MM.1S (cell line): ENCODE results near the gene CYFIP1.

Experiments
- DNase-seq: peaks from one replicate; pipeline ENCODE4 v3.0.0-alpha.2; 2015
- H2AFZ ChIP-seq: fragments of 300-600 bp; sonication (generic); 2 replicates; pipeline ENCODE4 v1.6.0; 2016; ENCODE audit warnings: antibody characterized with exemption, low read length
- H3F3A ChIP-seq: fragments of 300-600 bp; sonication (generic); 2 replicates; pipeline ENCODE4 v1.6.1; 2016; ENCODE audit warnings: mild to moderate bottlenecking, antibody characterized with exemption, low read length, moderate library complexity, mixed read lengths; ENCODE audit not compliant: insufficient read depth
- H3K27ac ChIP-seq: fragments of 300-600 bp; sonication (generic); 2 replicates; pipeline ENCODE4 v1.5.1; 2016; ENCODE audit warnings: mild to moderate bottlenecking, low read length
- H3K27me3 ChIP-seq: fragments of 300-600 bp; sonication (generic); replicated peaks from 2 replicates; pipeline ENCODE4 v1.6.0; 2016; ENCODE audit warnings: low read length; ENCODE audit not compliant: insufficient read depth
- H3K36me3 ChIP-seq: fragments of 300-600 bp; sonication (generic); replicated peaks from 2 replicates; pipeline ENCODE4 v1.6.1; 2016; ENCODE audit warnings: mild to moderate bottlenecking, low read length, mixed read lengths; ENCODE audit not compliant: insufficient read depth
- H3K4me1 ChIP-seq: fragments of 300-600 bp; sonication (generic); 2 replicates; pipeline ENCODE4 v1.6.1; 2016; ENCODE audit warnings: low read length, mixed read lengths
- H3K4me2 ChIP-seq: fragments of 300-600 bp; sonication (generic); 2 replicates; pipeline ENCODE4 v1.6.0; 2016; ENCODE audit warnings: low read depth, low read length
- H3K4me3 ChIP-seq: fragments of 300-600 bp; sonication (generic); 2 replicates; pipeline ENCODE4 v1.5.1; 2016; ENCODE audit warnings: low read length, mixed read lengths
- H3K79me2 ChIP-seq: fragments of 300-600 bp; sonication (generic); 2 replicates; pipeline ENCODE4 v1.6.1; 2016; ENCODE audit warnings: mixed run types, low read length, mixed read lengths
- H3K9ac ChIP-seq: fragments of 300-600 bp; sonication (generic); 2 replicates; pipeline ENCODE4 v1.6.1; 2016; ENCODE audit warnings: low read length, mixed read lengths
- H3K9me2 ChIP-seq: fragments of 300-600 bp; sonication (generic); replicated peaks from 2 replicates; pipeline ENCODE4 v1.6.1; 2016; ENCODE audit warnings: mild to moderate bottlenecking, low read length, mixed read lengths; ENCODE audit not compliant: insufficient read depth
- H3K9me3 ChIP-seq: fragments of 300-600 bp; sonication (generic); replicated peaks from 2 replicates; pipeline ENCODE4 v1.6.1; 2016; ENCODE audit warnings: mild to moderate bottlenecking, low read length, mixed read lengths; ENCODE audit not compliant: insufficient read depth
- H4K20me1 ChIP-seq: fragments of 300-600 bp; sonication (generic); 2 replicates; pipeline ENCODE4 v1.6.1; 2016; ENCODE audit warnings: mild to moderate bottlenecking, low read length, moderate library complexity, mixed read lengths; ENCODE audit not compliant: insufficient read depth
- EZH2 ChIP-seq: fragments of 300-600 bp; sonication (generic); optimal IDR thresholded peaks from 2 replicates; pipeline ENCODE3; 2017; ENCODE audit warnings: low read depth, mild to moderate bottlenecking, antibody characterized with exemption, low read length, mixed read lengths
- EZH2phosphoT487 ChIP-seq: fragments of 300-600 bp; sonication (generic); IDR thresholded peaks from 2 replicates; pipeline ENCODE4 v1.6.1; 2018; ENCODE audit warnings: antibody characterized with exemption, low read length
- TF ChIP-seq, protein P1 (sequence below): fragments of 300-600 bp; sonication (generic); IDR thresholded peaks from 2 replicates; pipeline ENCODE4 v1.5.1; 2016; ENCODE audit warnings: antibody characterized with exemption, low read length, mixed read lengths

Gene CYFIP1

DNA sequence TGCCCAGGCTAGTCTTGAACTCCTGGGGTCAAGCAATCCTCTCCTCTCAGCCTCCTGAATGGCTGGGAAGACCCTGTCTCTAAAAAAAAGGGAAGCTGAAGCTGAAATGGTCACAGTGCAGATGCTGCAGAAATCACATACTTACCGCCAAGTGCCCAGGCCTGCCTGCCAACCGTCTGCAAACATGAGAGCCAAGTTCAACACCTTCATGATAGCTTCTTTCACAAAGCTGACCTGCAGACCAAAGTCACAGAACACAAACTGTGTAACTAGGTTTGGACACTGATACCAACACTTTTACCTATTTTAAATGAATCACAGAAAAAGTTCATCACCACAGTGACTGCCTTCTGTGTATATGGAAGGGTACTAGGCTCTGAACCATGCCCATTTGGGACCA is 22.8 kb upstream of the CYFIP1 start:
- Histone ChIP-seq H3K36me3 (no peaks in the 10 kb centered on the region), H4K20me1 (no peaks in the 10 kb centered on the region), H3K9me3 (no peaks in the 10 kb centered on the region), H3K27ac (no peak overlapping the region), H3K79me2 (no peaks in the 10 kb centered on the region), H3K9ac (no peak overlapping the region), H3F3A (no peaks in the 10 kb centered on the region), H3K4me3 (no peak overlapping the region), H3K4me2 (no peak overlapping the region), H2AFZ (no peak overlapping the region), H3K27me3 (no peaks in the 10 kb centered on the region), H3K4me1 (no peaks in the 10 kb centered on the region), H3K9me2 (no peaks in the 10 kb centered on the region)
- DNase-seq: no peak
- TF ChIP-seq EZH2phosphoT487 (no peak), EZH2 (no peak)
- TF ChIP-seq, protein P1, sequence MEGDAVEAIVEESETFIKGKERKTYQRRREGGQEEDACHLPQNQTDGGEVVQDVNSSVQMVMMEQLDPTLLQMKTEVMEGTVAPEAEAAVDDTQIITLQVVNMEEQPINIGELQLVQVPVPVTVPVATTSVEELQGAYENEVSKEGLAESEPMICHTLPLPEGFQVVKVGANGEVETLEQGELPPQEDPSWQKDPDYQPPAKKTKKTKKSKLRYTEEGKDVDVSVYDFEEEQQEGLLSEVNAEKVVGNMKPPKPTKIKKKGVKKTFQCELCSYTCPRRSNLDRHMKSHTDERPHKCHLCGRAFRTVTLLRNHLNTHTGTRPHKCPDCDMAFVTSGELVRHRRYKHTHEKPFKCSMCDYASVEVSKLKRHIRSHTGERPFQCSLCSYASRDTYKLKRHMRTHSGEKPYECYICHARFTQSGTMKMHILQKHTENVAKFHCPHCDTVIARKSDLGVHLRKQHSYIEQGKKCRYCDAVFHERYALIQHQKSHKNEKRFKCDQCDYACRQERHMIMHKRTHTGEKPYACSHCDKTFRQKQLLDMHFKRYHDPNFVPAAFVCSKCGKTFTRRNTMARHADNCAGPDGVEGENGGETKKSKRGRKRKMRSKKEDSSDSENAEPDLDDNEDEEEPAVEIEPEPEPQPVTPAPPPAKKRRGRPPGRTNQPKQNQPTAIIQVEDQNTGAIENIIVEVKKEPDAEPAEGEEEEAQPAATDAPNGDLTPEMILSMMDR: no peak

DNA sequence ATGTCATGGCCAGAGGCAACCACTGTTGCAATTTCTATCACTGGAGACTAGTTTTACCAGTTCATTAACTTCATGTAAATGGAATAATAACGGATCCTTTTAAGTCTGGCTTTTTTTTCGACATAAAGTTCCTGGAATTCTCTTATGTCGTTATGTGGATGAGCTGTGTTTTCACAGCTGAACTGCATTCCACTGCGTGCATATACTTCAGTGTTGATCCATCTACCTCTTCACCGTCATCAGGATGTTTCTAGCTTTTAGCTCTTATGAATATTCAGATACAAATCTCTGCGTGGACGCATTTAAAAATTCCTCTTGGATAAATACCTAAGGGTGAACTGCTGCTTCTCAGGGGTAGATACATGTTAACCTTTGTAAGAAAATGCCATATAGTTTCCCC is 15.6 kb upstream of the CYFIP1 start:
- no peaks in the 10 kb centered on the region for H3F3A ChIP-seq
- no peaks in the 10 kb centered on the region for H3K4me1 ChIP-seq
- H3K27ac ChIP-seq: no peak overlapping the region
- H3K9ac ChIP-seq: no peak overlapping the region
- H3K36me3 ChIP-seq: no peaks in the 10 kb centered on the region
- H3K9me3 ChIP-seq: no peaks in the 10 kb centered on the region
- no peak overlapping the region for H3K4me3 ChIP-seq
- H4K20me1 ChIP-seq: no peaks in the 10 kb centered on the region
- no peak for DNase-seq
- H3K9me2 ChIP-seq: no peaks in the 10 kb centered on the region
- no peak for TF ChIP-seq EZH2phosphoT487
- no peaks in the 10 kb centered on the region for H3K27me3 ChIP-seq
- H3K79me2 ChIP-seq: no peaks in the 10 kb centered on the region
- H3K4me2 ChIP-seq: no peak overlapping the region
- H2AFZ ChIP-seq: no peak overlapping the region

DNA sequence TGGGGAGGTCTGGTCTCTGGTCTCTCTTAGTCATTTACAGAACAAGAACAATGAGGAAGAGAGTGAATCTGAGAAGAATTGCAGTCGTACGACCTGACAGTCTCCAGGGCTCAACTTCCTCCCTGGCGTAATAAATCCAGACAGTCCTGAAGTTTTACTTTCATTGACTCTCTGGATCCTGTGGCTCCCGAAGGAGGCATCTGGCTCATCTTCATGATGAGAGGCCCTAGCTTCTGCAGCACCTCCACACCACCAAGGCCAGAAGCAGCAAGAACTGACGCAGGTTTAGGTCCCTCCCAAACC is 11.8 kb upstream of the CYFIP1 start:
- H3K27me3 ChIP-seq: no peaks in the 10 kb centered on the region
- no peaks in the 10 kb centered on the region for H3K9me2 ChIP-seq
- DNase-seq: no peak
- H3K4me1 ChIP-seq: no peaks in the 10 kb centered on the region
- H2AFZ ChIP-seq: no peak overlapping the region
- no peak overlapping the region for H3K27ac ChIP-seq
- no peak overlapping the region for H3K4me3 ChIP-seq
- no peak overlapping the region for H3K4me2 ChIP-seq
- no peaks in the 10 kb centered on the region for H3F3A ChIP-seq
- H3K9ac ChIP-seq: no peak overlapping the region
- H3K9me3 ChIP-seq: no peaks in the 10 kb centered on the region
- no peak for TF ChIP-seq EZH2phosphoT487
- TF ChIP-seq, protein P1: no peak
- TF ChIP-seq EZH2: no peak
- H3K36me3 ChIP-seq: no peaks in the 10 kb centered on the region
- no peaks in the 10 kb centered on the region for H4K20me1 ChIP-seq
- no peaks in the 10 kb centered on the region for H3K79me2 ChIP-seq

DNA sequence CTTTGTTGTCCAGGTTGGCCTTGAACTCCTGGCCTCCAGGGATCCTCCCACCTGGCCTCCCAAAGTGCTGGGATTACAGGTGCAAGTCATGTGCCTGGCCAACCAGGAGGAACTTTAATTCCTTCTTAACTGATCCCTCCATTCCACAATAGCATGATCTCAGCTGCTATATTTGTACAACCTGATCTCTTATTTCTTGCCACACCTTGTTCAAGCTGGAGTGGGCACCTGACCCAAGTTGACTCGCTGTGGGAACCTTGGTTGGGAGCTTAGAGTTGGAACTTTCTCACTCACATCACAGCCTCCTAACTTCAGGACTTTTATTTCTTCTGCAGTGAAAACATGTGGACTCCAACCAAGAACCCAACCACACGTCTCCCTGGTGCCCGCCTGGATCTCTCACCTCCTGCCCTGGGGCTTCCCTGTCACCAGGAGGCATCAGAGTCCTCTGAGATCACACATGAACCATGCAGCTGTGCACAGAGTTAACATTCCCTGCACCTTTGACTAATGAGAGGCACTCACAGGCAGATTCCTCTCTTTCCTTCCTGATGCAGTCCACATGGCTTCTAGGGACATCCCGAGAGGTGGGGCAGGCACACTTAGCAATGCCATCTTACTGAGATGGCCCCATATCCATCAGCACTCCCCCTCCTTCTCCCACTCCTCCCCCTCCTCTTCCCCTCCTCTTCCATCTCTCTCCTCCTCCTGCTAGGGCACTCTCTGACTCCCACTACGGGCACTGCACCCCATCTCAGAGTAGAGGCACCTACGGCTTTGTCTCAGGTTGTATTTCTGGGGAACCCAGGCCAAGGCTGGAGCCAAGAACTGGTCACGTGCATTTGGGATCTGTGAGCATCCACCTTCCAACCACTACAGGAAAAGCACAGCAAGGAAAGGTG is 9.7 kb upstream of the CYFIP1 start:
- Histone ChIP-seq H3F3A (no peaks in the 10 kb centered on the region), H3K9me2 (no peaks in the 10 kb centered on the region), H3K4me2 (no peak overlapping the region), H3K27ac (no peak overlapping the region), H3K79me2 (no peaks in the 10 kb centered on the region), H3K9ac (no peak overlapping the region), H2AFZ (no peak overlapping the region), H4K20me1 (no peaks in the 10 kb centered on the region), H3K36me3 (no peaks in the 10 kb centered on the region), H3K27me3 (no peaks in the 10 kb centered on the region), H3K9me3 (no peaks in the 10 kb centered on the region), H3K4me3 (no peak overlapping the region), H3K4me1 (no peaks in the 10 kb centered on the region)
- no peak for DNase-seq
- TF ChIP-seq EZH2phosphoT487 (no peak), EZH2 (no peak)
- TF ChIP-seq, protein P1: no peak
